Stomach (tissue), 9 donors: ENCODE measurements around the gene STRN. TPM values are rescaled to one million over a fixed set of nuclear protein-coding genes. Genes with fewer than 3 reads are reported as not detected.
A peak's percentile ranks its signal among the peaks of the same experiment; 100 is the strongest.

Source experiments
- DNase-seq, 2 donors: peaks; one replicate each; pipeline versions ENCODE4 v3.0.0 to v3.0.0-alpha.2; 2013 to 2019
- H3K27ac ChIP-seq, 5 donors: fragments of 200-600 bp in 4 of 5; sonication (generic) in 4 of 5; one replicate each; pipeline ENCODE4 v1.5.1; 2013 to 2019; ENCODE audit warnings: mild to moderate bottlenecking in 1 of 5, moderate library complexity in 1 of 5
- H3K27me3 ChIP-seq, 3 donors: fragments of 200-600 bp; sonication (generic); one replicate each; pipeline ENCODE4 v1.5.1; 2017 to 2019; ENCODE audit warnings: mixed run types in 1 of 3
- H3K36me3 ChIP-seq, 4 donors: fragments of 200-600 bp; sonication (generic); 1 replicate in 3 of 4; 2 replicates in 1 of 4; pipeline ENCODE4 v1.5.1; 2016 to 2019
- H3K4me1 ChIP-seq, 4 donors: fragments of 200-600 bp; sonication (generic); one replicate each; pipeline ENCODE4 v1.5.1; 2016 to 2019
- H3K4me3 ChIP-seq, 4 donors: fragments of 200-600 bp; sonication (generic) in 3 of 4; one replicate each; pipeline ENCODE4 v1.5.1; 2016 to 2019; ENCODE audit warnings: mild to moderate bottlenecking in 1 of 4
- H3K9me3 ChIP-seq, 4 donors: fragments of 200-600 bp; sonication (generic); one replicate each; pipeline ENCODE4 v1.5.1; 2016 to 2019
- EP300 ChIP-seq: sonication (generic); formaldehyde crosslinking; IDR thresholded peaks from one replicate; pipeline ENCODE4 v1.6.1; 2017; ENCODE audit warnings: antibody characterized with exemption
- POLR2A ChIP-seq, 4 donors: fragments of 450-650 bp; IDR thresholded peaks; one replicate each; pipeline ENCODE4 v1.6.1; 2016; ENCODE audit warnings: antibody characterized with exemption in 4 of 4, control low read depth in 2 of 4, mild to moderate bottlenecking in 1 of 4, moderate library complexity in 1 of 4
- POLR2AphosphoS5 ChIP-seq, 3 donors: sonication (generic); formaldehyde crosslinking; IDR thresholded peaks; one replicate each; pipeline ENCODE4 v1.6.1; 2016; ENCODE audit warnings: antibody characterized with exemption in 3 of 3
- WGBS, 5 donors: extraction: QIAGEN DNeasy Blood & Tissue Kit in 3 of 5; methylation state at CpG; one replicate each; pipeline versions ENCODE4 v1.1.5 to v1.1.7; 2013 to 2018; 5-methylcytosine and 5-hydroxymethylcytosine counted together
- intact Hi-C: fragments of 100-400 bp; cut with DNase I; formaldehyde crosslinking; loops from one replicate; pipeline ENCODE4 v1.15.1; 2023; ENCODE audit warnings: low total_unique reads
- polyA plus RNA-seq, 3 donors: library from polyadenylated mRNA; stranded (reverse); fragments of 200-250 nt; gene quantifications; one replicate each; pipeline ENCODE4 v1.2.3, GENCODE V29; 2013
- total RNA-seq, 5 donors: library from RNA; depleted of rRNA; stranded (reverse); fragments of >200 nt; gene quantifications; one replicate each; pipeline versions ENCODE4 v1.1.0 to v1.2.3, GENCODE V29; 2014 to 2016
- TF ChIP-seq, protein P1 (sequence below), 7 experiments: fragments of 450-650 bp in 4 of 7; fragments of 200-600 bp in 3 of 7; sonication (generic) in 3 of 7; IDR thresholded peaks; one replicate each; pipeline ENCODE4 v1.5.1; 2016 to 2019; ENCODE audit warnings: antibody characterized with exemption in 7 of 7, control low read depth in 2 of 7, mild to moderate bottlenecking in 1 of 7
- donor health status: healthy with polysubstance abuse.
- donor health status: Bipolar disorder and iron deficiency.
- donor health status: healthy.

STRN gene
- total and polyA plus RNA-seq, 8 donors = 3.5 to 34.9 (median 10.7) TPM

DNA sequence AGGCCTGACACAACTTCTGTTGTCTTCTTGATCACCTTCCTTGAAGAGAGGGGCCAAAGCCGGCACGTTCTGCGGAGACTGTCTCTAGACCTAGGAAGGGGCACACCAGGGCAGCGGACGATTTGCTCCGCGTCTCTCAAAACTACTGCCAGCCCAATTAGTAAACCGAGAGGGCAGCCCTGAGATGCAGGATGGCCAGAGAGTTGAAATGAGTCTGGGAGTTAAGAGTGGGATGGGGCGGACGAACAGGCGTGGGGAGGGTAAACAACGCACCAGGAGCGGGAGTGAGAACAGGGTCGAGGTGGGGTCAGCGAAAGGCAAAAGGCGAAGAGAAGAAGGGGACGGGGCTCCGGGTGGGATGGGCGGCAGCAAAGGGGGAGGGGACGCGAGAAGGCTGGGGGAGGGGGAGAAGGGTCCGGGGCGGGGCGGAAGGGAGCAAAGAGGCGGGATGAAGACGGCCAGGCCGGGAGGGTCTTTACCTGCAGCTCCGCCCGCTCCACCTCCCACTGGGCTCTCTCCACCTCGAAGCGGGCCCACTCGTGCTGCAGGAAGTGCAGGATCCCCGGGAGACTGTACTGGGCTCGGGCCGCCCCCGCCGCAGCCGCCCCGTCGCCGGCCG lies 476 bp downstream of the STRN start:
- H3K27me3 ChIP-seq = no peaks in the 10 kb centered on the region
- TF ChIP-seq POLR2AphosphoS5 (IDR thresholded peaks at IDR 0.05) (no peak), EP300 (no peak), POLR2A (IDR thresholded peaks at IDR 0.05) (no peak)
- TF ChIP-seq, protein P1, sequence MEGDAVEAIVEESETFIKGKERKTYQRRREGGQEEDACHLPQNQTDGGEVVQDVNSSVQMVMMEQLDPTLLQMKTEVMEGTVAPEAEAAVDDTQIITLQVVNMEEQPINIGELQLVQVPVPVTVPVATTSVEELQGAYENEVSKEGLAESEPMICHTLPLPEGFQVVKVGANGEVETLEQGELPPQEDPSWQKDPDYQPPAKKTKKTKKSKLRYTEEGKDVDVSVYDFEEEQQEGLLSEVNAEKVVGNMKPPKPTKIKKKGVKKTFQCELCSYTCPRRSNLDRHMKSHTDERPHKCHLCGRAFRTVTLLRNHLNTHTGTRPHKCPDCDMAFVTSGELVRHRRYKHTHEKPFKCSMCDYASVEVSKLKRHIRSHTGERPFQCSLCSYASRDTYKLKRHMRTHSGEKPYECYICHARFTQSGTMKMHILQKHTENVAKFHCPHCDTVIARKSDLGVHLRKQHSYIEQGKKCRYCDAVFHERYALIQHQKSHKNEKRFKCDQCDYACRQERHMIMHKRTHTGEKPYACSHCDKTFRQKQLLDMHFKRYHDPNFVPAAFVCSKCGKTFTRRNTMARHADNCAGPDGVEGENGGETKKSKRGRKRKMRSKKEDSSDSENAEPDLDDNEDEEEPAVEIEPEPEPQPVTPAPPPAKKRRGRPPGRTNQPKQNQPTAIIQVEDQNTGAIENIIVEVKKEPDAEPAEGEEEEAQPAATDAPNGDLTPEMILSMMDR (IDR thresholded peaks at IDR 0.05) = no peak
- peak overlapping the region; percentile 85 to 97 (median 92) for H3K4me3 ChIP-seq
- H3K4me1 ChIP-seq = peaks cover 11 to 48% (median 26%) of the 10 kb centered on the region in 4 donors
- H3K27ac ChIP-seq = peak overlapping the region; percentile 71 to 93 (median 89)
- no peaks in the 10 kb centered on the region for H3K9me3 ChIP-seq
- WGBS, 5 donors = 0 to 1% (median 1%) methylated on average over 31 to 42 of the region's 42 CpGs
- DNase-seq = peak; percentile 49 to 82
- intact Hi-C loops = no loop called here
- no peaks in the 10 kb centered on the region for H3K36me3 ChIP-seq

DNA sequence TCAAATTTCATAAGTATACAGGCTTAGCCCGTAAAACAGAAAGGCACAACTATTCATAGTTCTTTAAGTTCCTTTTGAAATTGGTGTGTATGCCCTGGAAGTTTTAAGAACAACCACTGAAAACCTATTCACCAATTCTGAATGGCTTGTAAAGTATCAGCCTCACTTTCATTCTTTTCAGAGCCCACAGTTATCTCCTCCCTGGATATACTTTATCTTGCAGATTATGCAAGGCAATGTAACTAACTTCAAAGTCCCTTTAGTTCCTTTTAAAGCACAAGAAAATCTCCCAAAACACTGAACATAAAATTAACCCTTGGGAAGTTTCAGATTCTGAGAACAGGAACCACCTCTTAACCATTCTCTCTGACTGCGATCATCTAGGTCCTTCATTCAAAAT lies 1.1 kb downstream of the STRN start:
- Histone ChIP-seq H3K27ac (peak overlapping the region in 4 of 5 donors; percentile 81 to 93 (median 91)), H3K4me3 (peak overlapping the region; percentile 85 to 97 (median 92)), H3K27me3 (no peaks in the 10 kb centered on the region), H3K4me1 (peaks cover 11 to 49% (median 28%) of the 10 kb centered on the region in 4 donors), H3K9me3 (no peaks in the 10 kb centered on the region), H3K36me3 (no peaks in the 10 kb centered on the region)
- TF ChIP-seq EP300 (no peak), POLR2A (IDR thresholded peaks at IDR 0.05) (no peak), POLR2AphosphoS5 (IDR thresholded peaks at IDR 0.05) (no peak)
- TF ChIP-seq, protein P1 (IDR thresholded peaks at IDR 0.05) = no peak
- WGBS, 5 donors = 22 to 36% (median 24%) methylated on average over 2 of the region's 2 CpGs
- DNase-seq = peak in 1 of 2 donors; percentile 9
- intact Hi-C loops = no loop called here

DNA sequence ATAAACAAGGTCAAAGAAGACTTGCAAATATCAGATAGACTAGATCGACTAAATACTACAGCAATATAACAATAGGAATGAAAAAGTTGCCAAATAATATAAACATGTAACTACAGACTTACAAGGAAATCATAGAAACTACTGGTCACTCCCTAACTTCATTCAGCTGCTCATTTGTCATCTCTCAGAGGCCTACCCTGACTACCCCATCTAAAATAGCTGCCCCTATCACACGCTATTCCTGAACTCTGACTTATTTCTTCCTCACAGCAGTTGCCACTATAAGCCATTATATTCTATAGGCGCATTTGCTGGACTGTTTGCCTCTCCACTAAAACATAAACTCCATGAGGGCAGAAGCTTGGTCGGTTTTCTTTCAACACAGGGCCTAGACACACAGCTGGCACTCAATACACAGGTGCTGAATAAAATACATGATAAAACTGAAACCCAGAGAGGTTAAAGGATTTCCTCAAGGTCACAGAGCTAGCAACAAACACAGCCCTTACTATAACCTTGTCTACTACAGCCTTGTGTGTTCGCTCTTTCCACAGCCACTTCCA lies 1.8 kb downstream of the STRN start:
- no peaks in the 10 kb centered on the region for H3K9me3 ChIP-seq
- WGBS, 5 donors = 66 to 80% (median 70%) methylated on average over 5 of the region's 5 CpGs
- intact Hi-C loops = no loop called here
- H3K4me1 ChIP-seq = peaks cover 11 to 56% (median 30%) of the 10 kb centered on the region in 4 donors
- H3K4me3 ChIP-seq = peak overlapping the region in 2 of 4 donors; percentile 85 to 89
- H3K36me3 ChIP-seq = no peaks in the 10 kb centered on the region
- peak in 1 of 2 donors; percentile 23 for DNase-seq
- H3K27me3 ChIP-seq = no peaks in the 10 kb centered on the region
- peak overlapping the region in 2 of 5 donors; percentile 4 to 81 for H3K27ac ChIP-seq
- TF ChIP-seq POLR2A (IDR thresholded peaks at IDR 0.05) (no peak), EP300 (no peak), POLR2AphosphoS5 (IDR thresholded peaks at IDR 0.05) (no peak)
- TF ChIP-seq, protein P1 (IDR thresholded peaks at IDR 0.05) = no peak

DNA sequence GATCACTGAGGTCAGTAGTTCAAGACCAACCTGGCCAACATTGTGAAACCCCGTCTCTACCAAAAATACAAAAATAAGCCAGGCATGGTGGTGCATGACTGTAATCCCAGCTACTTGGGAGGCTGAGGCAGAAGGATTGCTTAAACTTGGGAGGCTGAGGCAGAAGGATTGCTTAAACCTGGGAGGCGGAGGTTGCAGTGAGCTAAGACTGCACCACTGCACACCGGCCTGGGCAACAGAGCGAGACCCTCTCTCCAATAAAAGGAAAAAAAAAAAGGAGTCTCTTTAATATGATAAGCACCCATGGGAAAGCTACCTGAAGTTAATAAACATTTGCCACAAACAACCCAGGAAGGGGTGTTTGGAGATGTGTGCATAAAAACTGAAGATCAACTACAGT lies 2.6 kb downstream of the STRN start:
- Histone ChIP-seq H3K36me3 (no peaks in the 10 kb centered on the region), H3K4me3 (no peak overlapping the region), H3K27ac (no peak overlapping the region), H3K4me1 (peaks cover 11 to 56% (median 30%) of the 10 kb centered on the region in 4 donors), H3K27me3 (no peaks in the 10 kb centered on the region), H3K9me3 (no peaks in the 10 kb centered on the region)
- intact Hi-C loops = no loop called here
- WGBS, 5 donors = 94 to 98% (median 96%) methylated on average over 4 of the region's 4 CpGs
- no peak for DNase-seq
- TF ChIP-seq POLR2AphosphoS5 (IDR thresholded peaks at IDR 0.05) (no peak), POLR2A (IDR thresholded peaks at IDR 0.05) (no peak), EP300 (no peak)
- TF ChIP-seq, protein P1 (IDR thresholded peaks at IDR 0.05) = no peak
